COLO668 (cell line): ENCODE measurements around the gene HEBP1.

Experiments
- DNase-seq: peaks from one replicate; lab custom pipeline; 2025; ENCODE audit not compliant: unreplicated experiment; lab: John Stamatoyannopoulos, UW

Gene HEBP1

GRCh38 chr12:12992418-12993130 is 7.5 kb downstream of the HEBP1 start:
- no peak for DNase-seq

GRCh38 chr12:12990700-12991468 is 9.2 kb downstream of the HEBP1 start:
- no peak for DNase-seq

- no peak for DNase-seq
Observed at GRCh38 chr12:12987421-12987820, 12.6 kb downstream of the HEBP1 start.

- no peak for DNase-seq
Observed at GRCh38 chr12:12986775-12987331, 13.2 kb downstream of the HEBP1 start.

GRCh38 chr12:12985817-12986408 is 14.2 kb downstream of the HEBP1 start:
- no peak for DNase-seq

- no peak for DNase-seq
Observed at GRCh38 chr12:12984149-12984548, 15.9 kb downstream of the HEBP1 start.

GRCh38 chr12:12983420-12984035 is 16.5 kb downstream of the HEBP1 start:
- no peak for DNase-seq

- DNase-seq, result no peak
Observed at GRCh38 chr12:12982331-12982730, 17.7 kb downstream of the HEBP1 start.

- DNase-seq, result no peak
Observed at GRCh38 chr12:12979731-12980259, 20.3 kb downstream of the HEBP1 start.

- no peak for DNase-seq
Observed at GRCh38 chr12:12979126-12979525, 20.9 kb downstream of the HEBP1 start.

- DNase-seq, result no peak
Observed at GRCh38 chr12:12977231-12977630, 22.8 kb downstream of the HEBP1 start.

- no peak for DNase-seq
Observed at GRCh38 chr12:12976366-12976765, 23.7 kb downstream of the HEBP1 start.

- no peak for DNase-seq
Observed at GRCh38 chr12:12975322-12976077, 24.6 kb downstream of the HEBP1 start.

GRCh38 chr12:12974211-12974610 is 25.9 kb downstream of the HEBP1 start:
- DNase-seq, result no peak

- no peak for DNase-seq
Observed at GRCh38 chr12:12973019-12973418, 27.0 kb downstream of the HEBP1 start.

GRCh38 chr12:12965836-12966235 is 34.2 kb downstream of the HEBP1 start:
- no peak for DNase-seq

GRCh38 chr12:12964255-12964654 is 35.8 kb downstream of the HEBP1 start:
- DNase-seq, result no peak

- no peak for DNase-seq
Observed at GRCh38 chr12:12960639-12961209, 39.3 kb downstream of the HEBP1 start.

- DNase-seq, result no peak
Observed at GRCh38 chr12:12958886-12959285, 41.2 kb downstream of the HEBP1 start.
